ENCODE results near the gene ADGRV1. TPM values are rescaled to one million over a fixed set of nuclear protein-coding genes. Genes with fewer than 3 reads are reported as not detected.

The ADGRV1 gene
- total RNA-seq, 1 experiment from 2014 or later = 64.8 TPM

DNA sequence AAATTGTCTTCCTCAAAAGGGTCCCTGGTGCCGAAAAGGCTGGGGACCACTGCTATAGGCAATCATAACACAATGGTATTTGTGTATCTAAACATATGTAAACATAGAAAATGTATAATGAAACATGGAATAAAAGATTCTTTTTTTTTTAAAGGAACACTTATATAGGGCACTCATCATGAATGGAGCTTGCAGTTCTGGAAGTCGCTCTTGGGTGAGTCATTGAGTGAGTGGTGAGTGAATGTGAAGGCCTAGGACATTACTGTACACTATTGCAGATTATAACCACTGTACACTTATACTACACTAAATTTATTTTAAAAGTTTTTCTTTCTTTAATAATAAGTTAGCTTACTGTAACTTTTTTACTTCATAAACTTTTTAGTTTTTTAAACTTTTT lies 648.1 kb downstream of the ADGRV1 start:
- no peak overlapping the region for H3K27ac ChIP-seq (ENCODE audit: insufficient read length, low read depth, low read length)

More for the DNA sequence above, 648.1 kb downstream of the ADGRV1 start:
- H3K4me1 ChIP-seq (ENCODE audit: insufficient read depth, low read length) = no peaks in the 10 kb centered on the region
- no peak overlapping the region for H3K4ac ChIP-seq (ENCODE audit: low read depth, low read length)
- no peak overlapping the region for H3K4me2 ChIP-seq (ENCODE audit: insufficient read depth, insufficient read length, low read length)
- no peak overlapping the region for H3K23ac ChIP-seq (ENCODE audit: insufficient read length, low read depth, low read length)
- H4K8ac ChIP-seq (replicated peaks; ENCODE audit: insufficient read length, low read depth, low read length) = no peak overlapping the region
- no peak overlapping the region for H2AK5ac ChIP-seq (ENCODE audit: insufficient read length, low read length)
- no peaks in the 10 kb centered on the region for H3K27me3 Mint-ChIP-seq (ENCODE audit: low read depth)
- H2AFZ ChIP-seq (ENCODE audit: low read length) = no peak overlapping the region
- H3K14ac ChIP-seq (ENCODE audit: insufficient read depth, low read length) = no peak overlapping the region
- no peak overlapping the region for H3K27ac Mint-ChIP-seq
- H3K18ac ChIP-seq (ENCODE audit: insufficient read length, low read depth, low read length) = no peak overlapping the region
- H3K36me3 Mint-ChIP-seq (ENCODE audit: insufficient read depth in 1 of 3, low read depth in 3 of 3) = no peaks in the 10 kb centered on the region; a peak in 1 of 7 replicates
- H3K9ac ChIP-seq (ENCODE audit: extremely low read depth, insufficient read length, low read length) = no peak overlapping the region
- no peak overlapping the region for H3K56ac ChIP-seq (ENCODE audit: insufficient read length, low read depth, low read length)
- H2BK15ac ChIP-seq (ENCODE audit: low read depth, low read length) = no peak overlapping the region
- H4K5ac ChIP-seq (ENCODE audit: insufficient read length, low read depth, low read length) = no peak overlapping the region
- H3K79me2 ChIP-seq (ENCODE audit: insufficient read depth, low read length) = no peaks in the 10 kb centered on the region
- no peaks in the 10 kb centered on the region for H3K9me3 ChIP-seq (ENCODE audit: control insufficient read depth, low read depth, low read length)
- H3K23me2 ChIP-seq (ENCODE audit: insufficient read length, low read depth, low read length, poor library complexity, severe bottlenecking) = no peaks in the 10 kb centered on the region
- no peak overlapping the region for H2BK5ac ChIP-seq (ENCODE audit: insufficient read length, low read length)
- no peak overlapping the region for H2BK20ac ChIP-seq (ENCODE audit: low read depth, low read length, poor library complexity, severe bottlenecking)
- no CpG with 5 or more reads among the region's 2 CpGs for WGBS (ENCODE audit: extremely low coverage, insufficient read length, low lambda C conversion rate)
- H3K27me3 ChIP-seq (ENCODE audit: insufficient read depth, low read length) = no peaks in the 10 kb centered on the region
- no peak overlapping the region for H3K4me3 Mint-ChIP-seq
- no peak overlapping the region for H2BK120ac ChIP-seq (ENCODE audit: low read depth, low read length, poor library complexity, severe bottlenecking)
- no peak overlapping the region for H4K91ac ChIP-seq (ENCODE audit: insufficient read length, low read depth, low read length)
- DNase-seq = no peak
- peaks cover 0 to 2% of the 10 kb centered on the region in 2 experiments; a peak in 2 of 5 replicates for H3K9me3 Mint-ChIP-seq
- no peak for TF ChIP-seq CTCF (conservative IDR thresholded peaks at IDR 0.05)
- no peak overlapping the region for H3T11ph ChIP-seq (ENCODE audit: low read length)
- H3K79me1 ChIP-seq (ENCODE audit: insufficient read depth, low read depth, low read length, poor library complexity, severe bottlenecking) = no peaks in the 10 kb centered on the region
- no peaks in the 10 kb centered on the region for H3K4me1 Mint-ChIP-seq
- H4K20me1 ChIP-seq (ENCODE audit: control insufficient read depth, insufficient read depth, insufficient read length) = no peaks in the 10 kb centered on the region
- no peak overlapping the region for H2BK12ac ChIP-seq (ENCODE audit: insufficient read length, low read depth, low read length)

Measured in H9 (cell line).